HepG2 (cell line): Measurements from ENCODE around the gene PALM.
"Not testable (repeated sequence)": the region's sequence is repeated elsewhere in the genome, so short reads cannot be mapped to it uniquely, and the experiment has no call there.

Experiments used
- BRD4 ChIP-seq: sonication (generic); formaldehyde crosslinking; IDR thresholded peaks from 2 replicates; pipeline ENCODE4 v1.4.0; 2020; ENCODE audit warnings: missing genetic modification reagents
- CREB3 ChIP-seq: sonication (generic); formaldehyde crosslinking; IDR thresholded peaks from 2 replicates; pipeline ENCODE4 v1.5.0; 2020; ENCODE audit warnings: missing genetic modification reagents
- HDAC2 ChIP-seq: sonication (generic); formaldehyde crosslinking; IDR thresholded peaks from 2 replicates; pipeline ENCODE4 v1.4.0; 2020; ENCODE audit warnings: missing genetic modification reagents
- MED1 ChIP-seq: sonication (generic); formaldehyde crosslinking; IDR thresholded peaks from 2 replicates; pipeline ENCODE4 v1.4.0; 2020; ENCODE audit warnings: missing genetic modification reagents
- RELA ChIP-seq: sonication (generic); formaldehyde crosslinking; IDR thresholded peaks from 2 replicates; pipeline ENCODE4 v1.4.0; 2020; ENCODE audit warnings: missing genetic modification reagents
- SP1 ChIP-seq, 2 experiments: fragments of 450-650 bp in 1 of 2; sonication (generic) in 1 of 2; formaldehyde crosslinking in 1 of 2; IDR thresholded peaks; 2 replicates each; pipeline versions ENCODE4 v1.4.0 to v1.6.1; 2016 to 2020; ENCODE audit warnings: missing genetic modification reagents in 1 of 2
- TCF12 ChIP-seq, 2 experiments: fragments of 450-650 bp in 1 of 2; sonication (generic) in 1 of 2; formaldehyde crosslinking in 1 of 2; IDR thresholded peaks; 2 replicates each; pipeline versions ENCODE4 v1.6.1 to v1.8.0; 2017 to 2022; ENCODE audit warnings: antibody characterized with exemption in 1 of 2, mild to moderate bottlenecking in 1 of 2, missing genetic modification reagents in 1 of 2, moderate library complexity in 1 of 2
- TP53 ChIP-seq: sonication (generic); formaldehyde crosslinking; conservative IDR thresholded peaks from 2 replicates; pipeline ENCODE4 v1.4.0; 2020; ENCODE audit warnings: missing genetic modification reagents
- ZNF34 ChIP-seq: sonication (generic); formaldehyde crosslinking; IDR thresholded peaks from 2 replicates; pipeline ENCODE4 v1.4.0; 2020; ENCODE audit warnings: mild to moderate bottlenecking, missing genetic modification reagents, borderline replicate concordance

DNA sequence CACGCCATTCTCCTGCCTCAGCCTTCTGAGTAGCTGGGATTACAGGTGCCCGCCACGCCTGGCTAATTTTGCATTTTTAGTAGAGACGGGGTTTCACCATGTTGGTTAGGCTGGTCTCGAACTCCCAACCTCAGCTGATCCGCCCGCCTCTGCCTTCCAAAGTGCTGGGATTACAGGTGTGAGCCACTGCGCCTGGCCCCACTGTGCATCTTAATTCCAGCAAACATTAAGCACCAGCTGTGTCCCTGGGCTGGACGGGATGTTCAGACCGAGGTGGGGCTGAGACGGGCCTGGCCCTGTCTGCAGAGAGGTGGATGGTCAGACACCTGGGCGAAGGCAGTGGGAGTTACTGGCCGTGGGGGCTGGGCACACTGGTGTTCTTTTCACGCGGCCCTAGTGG is 20.8 kb downstream of the PALM start:
- not testable (repeated sequence) for TF ChIP-seq CREB3 (CRISPR knock-in tag); TP53 (CRISPR knock-in tag); ZNF34 (CRISPR knock-in tag); RELA (CRISPR knock-in tag); TCF12 (IDR thresholded peaks at IDR 0.05); TCF12 (CRISPR knock-in tag; IDR thresholded peaks at IDR 0.05); SP1 (IDR thresholded peaks at IDR 0.05); SP1 (CRISPR knock-in tag; IDR thresholded peaks at IDR 0.05); BRD4 (CRISPR knock-in tag); HDAC2 (CRISPR knock-in tag); MED1 (CRISPR knock-in tag)
